ENCODE data around the gene WDR72. TPM values are rescaled to one million over a fixed set of nuclear protein-coding genes. Genes with fewer than 3 reads are reported as not detected.

WDR72 gene
- total RNA-seq, 2 donors from 2014 or later, result not detected

DNA sequence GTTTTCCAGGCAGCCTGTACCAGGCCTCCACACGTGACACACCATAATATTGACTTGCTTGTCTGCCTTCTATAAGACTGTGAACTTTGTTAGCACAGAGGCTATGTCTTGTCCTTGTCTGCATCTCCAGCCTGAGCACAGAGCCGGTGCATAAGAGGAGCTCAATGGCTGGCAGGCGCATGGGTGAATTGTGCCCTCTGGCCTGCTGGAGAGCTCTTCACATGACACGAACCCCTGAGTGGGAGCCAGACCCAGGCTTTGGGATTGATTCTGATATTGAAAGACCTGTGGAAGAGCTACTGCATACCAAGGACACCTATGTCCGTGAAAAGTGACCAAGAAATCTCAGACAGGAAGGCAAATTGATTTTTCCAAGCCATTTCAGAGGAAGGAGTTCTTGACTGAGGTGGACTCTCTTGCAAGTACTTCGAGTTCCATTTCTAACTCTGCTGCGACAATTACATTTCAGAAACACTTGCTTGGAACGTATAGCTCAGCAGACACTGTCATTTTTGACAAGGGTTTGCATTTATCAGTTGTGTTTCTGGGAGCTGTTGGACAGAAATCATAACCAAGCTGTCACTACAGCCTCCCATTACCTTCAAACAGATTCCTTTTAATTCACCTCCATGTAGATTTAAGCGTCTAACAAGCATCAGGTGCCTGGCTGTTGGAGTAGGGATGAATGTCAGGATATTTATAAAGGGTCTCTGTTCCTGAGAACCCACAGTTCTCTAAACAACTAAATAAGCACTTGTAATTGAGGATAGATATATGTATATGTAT is 281.3 kb downstream of the WDR72 start:
- Mint-ChIP-seq H3K27ac (no peak overlapping the region), H3K9me3 (no peaks in the 10 kb centered on the region), H3K27me3 (ENCODE audit: low read depth) (no peaks in the 10 kb centered on the region), H3K4me1 (ENCODE audit: low read depth) (no peaks in the 10 kb centered on the region), H3K4me3 (no peak overlapping the region), H3K36me3 (ENCODE audit: insufficient read depth in 2 of 2) (no peaks in the 10 kb centered on the region)
- ATAC-seq (replicated peaks in 1 of 2) (no peak), DNase-seq (no peak)

DNA sequence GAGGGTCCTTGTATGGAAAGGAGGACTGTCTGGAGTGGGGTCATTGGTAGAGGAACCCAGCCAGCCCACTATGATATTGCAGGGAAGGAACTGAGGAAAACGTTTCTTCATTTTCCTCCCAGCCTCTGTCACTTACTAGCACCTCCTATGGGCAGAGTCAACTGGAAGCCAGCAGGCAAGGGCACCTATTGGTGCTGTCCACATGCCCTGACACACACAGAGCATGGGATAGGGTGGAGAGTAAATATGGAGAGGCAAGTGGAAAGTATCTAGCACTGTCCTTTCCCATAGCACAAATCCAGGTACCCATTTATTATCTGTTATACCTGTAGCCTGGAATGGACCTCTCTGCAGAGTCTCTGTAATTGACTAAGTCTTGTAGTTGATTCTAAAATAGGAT is 285.6 kb downstream of the WDR72 start:
- Mint-ChIP-seq H3K9me3 (peaks cover 3 to 4% of the 10 kb centered on the region in 2 donors), H3K4me1 (ENCODE audit: low read depth) (no peaks in the 10 kb centered on the region), H3K27ac (no peak overlapping the region), H3K27me3 (ENCODE audit: low read depth) (no peaks in the 10 kb centered on the region), H3K4me3 (no peak overlapping the region), H3K36me3 (ENCODE audit: insufficient read depth in 2 of 2) (peaks cover 0 to 1% of the 10 kb centered on the region in 2 donors)
- no peak for DNase-seq
- no peak for ATAC-seq (replicated peaks in 1 of 2)

DNA sequence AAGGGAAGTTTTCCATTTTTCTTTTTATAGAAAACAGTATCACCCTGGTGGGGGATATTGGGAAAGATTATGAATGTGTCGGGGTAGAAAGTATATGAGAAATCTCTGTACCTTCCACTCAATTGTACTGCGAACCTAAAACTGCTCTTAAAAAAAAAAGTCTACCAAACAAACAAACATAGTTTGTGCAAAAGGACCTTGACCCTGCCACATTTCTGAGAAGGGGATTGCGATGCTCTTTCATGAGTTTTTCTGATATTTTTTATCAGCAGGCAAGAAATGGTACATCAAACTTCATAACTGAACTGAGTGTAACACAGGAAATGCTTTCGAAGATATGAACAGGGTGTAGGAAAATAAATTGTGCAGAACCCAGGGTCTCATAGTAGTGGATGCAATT is 286.0 kb downstream of the WDR72 start:
- H3K9me3 Mint-ChIP-seq, result peaks cover 3 to 7% of the 10 kb centered on the region in 2 donors
- DNase-seq, result no peak
- peaks cover 0 to 1% of the 10 kb centered on the region in 2 donors for H3K36me3 Mint-ChIP-seq (ENCODE audit: insufficient read depth in 2 of 2)

DNA sequence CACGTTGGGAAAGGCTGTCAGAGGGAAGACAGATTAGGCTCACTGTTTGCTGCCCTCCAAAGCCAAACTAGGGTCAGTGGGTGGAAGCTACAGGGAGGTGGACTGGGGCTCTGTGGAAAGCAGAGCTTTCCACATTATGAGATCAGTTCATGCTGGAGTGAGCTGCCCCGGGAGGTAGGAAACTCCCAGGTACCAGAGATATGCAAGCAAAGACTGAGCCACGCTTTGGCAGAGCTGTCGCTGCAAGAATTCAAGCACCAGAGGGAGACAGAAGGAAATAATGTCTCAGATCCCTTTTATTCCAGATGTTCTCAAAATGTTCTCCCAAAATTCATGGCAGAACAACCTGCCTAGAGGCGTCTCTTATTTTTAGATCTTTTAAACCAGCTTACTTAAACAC is 286.6 kb downstream of the WDR72 start:
- Mint-ChIP-seq H3K27ac (no peak overlapping the region), H3K9me3 (peaks cover 6 to 11% of the 10 kb centered on the region in 2 donors), H3K4me3 (no peak overlapping the region), H3K4me1 (ENCODE audit: low read depth) (no peaks in the 10 kb centered on the region), H3K27me3 (ENCODE audit: low read depth) (no peaks in the 10 kb centered on the region), H3K36me3 (ENCODE audit: insufficient read depth in 2 of 2) (peaks cover 0 to 1% of the 10 kb centered on the region in 2 donors)
- no peak for ATAC-seq (replicated peaks in 1 of 2)
- no peak for DNase-seq

More for the DNA sequence above, 286.0 kb downstream of the WDR72 start:
- Mint-ChIP-seq H3K4me3 (no peak overlapping the region), H3K27ac (no peak overlapping the region), H3K27me3 (ENCODE audit: low read depth) (no peaks in the 10 kb centered on the region), H3K4me1 (ENCODE audit: low read depth) (no peaks in the 10 kb centered on the region)
- no peak for ATAC-seq (replicated peaks in 1 of 2)

DNA sequence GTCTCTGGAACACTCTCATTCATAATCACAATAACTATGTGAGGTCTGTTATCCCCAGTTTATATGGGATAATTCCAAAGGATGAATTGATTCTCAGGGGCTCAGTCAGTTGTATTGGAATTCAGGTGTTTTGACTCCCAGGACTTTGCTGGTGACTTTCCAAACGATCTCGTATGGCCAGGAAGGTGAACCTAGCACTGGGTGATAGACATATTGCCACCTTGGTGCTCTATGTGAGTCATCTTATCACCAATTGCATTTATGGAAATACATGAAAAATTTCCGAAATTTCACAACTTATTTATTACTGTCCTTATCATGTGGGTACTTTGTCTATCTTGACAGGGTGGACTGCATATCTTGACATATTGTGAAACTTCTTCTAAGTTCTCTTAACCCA is 287.3 kb downstream of the WDR72 start:
- H3K27ac Mint-ChIP-seq, result no peak overlapping the region
- H3K27me3 Mint-ChIP-seq (ENCODE audit: low read depth), result no peaks in the 10 kb centered on the region
- H3K4me3 Mint-ChIP-seq, result no peak overlapping the region
- DNase-seq (no peak), ATAC-seq (replicated peaks in 1 of 2) (no peak)
- H3K36me3 Mint-ChIP-seq (ENCODE audit: insufficient read depth in 2 of 2), result peaks cover 0 to 1% of the 10 kb centered on the region in 2 donors
- no peaks in the 10 kb centered on the region for H3K4me1 Mint-ChIP-seq (ENCODE audit: low read depth)
- peaks cover 6 to 11% of the 10 kb centered on the region in 2 donors for H3K9me3 Mint-ChIP-seq

DNA sequence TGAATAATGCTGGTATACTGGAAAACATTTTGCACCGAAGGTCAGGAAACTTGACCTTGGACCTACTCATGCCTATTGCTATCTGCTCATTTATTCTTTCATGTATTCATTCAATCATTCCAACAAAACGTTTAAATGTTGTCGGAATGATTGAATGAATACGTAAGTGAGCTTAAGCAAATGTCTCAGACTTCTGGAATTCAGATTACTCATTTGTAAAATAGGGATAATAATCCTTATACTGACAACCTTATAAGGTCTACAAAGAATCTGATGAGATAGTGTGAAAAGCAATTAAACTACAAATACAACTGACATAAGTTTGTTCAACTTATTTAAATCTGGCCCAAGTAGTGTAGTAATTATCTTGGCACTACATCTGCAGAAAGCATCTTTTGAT is 288.7 kb downstream of the WDR72 start:
- no peak overlapping the region for H3K27ac Mint-ChIP-seq
- ATAC-seq (replicated peaks in 1 of 2), result no peak
- peaks cover 6 to 11% of the 10 kb centered on the region in 2 donors for H3K9me3 Mint-ChIP-seq
- peaks cover 0 to 1% of the 10 kb centered on the region in 2 donors for H3K36me3 Mint-ChIP-seq (ENCODE audit: insufficient read depth in 2 of 2)
- H3K27me3 Mint-ChIP-seq (ENCODE audit: low read depth), result no peaks in the 10 kb centered on the region
- no peaks in the 10 kb centered on the region for H3K4me1 Mint-ChIP-seq (ENCODE audit: low read depth)
- no peak for DNase-seq
- H3K4me3 Mint-ChIP-seq, result no peak overlapping the region

DNA sequence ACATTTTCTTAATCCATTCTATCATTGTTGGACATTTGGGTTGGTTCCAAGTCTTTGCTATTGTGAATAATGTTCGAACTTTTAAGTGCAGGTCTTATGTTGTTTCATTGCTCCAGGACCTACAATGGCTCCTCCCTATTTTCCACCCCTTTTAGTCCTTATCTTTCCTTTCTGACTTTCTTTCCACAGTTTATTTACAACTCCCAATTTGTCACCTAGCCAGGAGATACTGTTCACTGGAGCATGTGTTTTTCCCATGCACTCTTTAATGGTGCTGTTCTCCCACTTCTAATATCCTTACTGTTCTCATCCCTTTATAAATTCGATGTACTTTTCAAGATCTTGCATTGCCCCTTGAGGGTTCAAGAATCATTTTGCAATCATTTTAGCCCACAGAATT is 290.0 kb downstream of the WDR72 start:
- ATAC-seq (replicated peaks in 1 of 2) (no peak), DNase-seq (no peak)
- H3K4me1 Mint-ChIP-seq (ENCODE audit: low read depth), result no peaks in the 10 kb centered on the region
- H3K36me3 Mint-ChIP-seq (ENCODE audit: insufficient read depth in 2 of 2), result peaks cover 0 to 1% of the 10 kb centered on the region in 2 donors
- peaks cover 6 to 11% of the 10 kb centered on the region in 2 donors for H3K9me3 Mint-ChIP-seq
- no peak overlapping the region for H3K4me3 Mint-ChIP-seq
- no peak overlapping the region for H3K27ac Mint-ChIP-seq
- no peaks in the 10 kb centered on the region for H3K27me3 Mint-ChIP-seq (ENCODE audit: low read depth)

Other genes with a start within 250 kb of the WDR72 start
- not detected for gene UNC13C, start 218.8 kb upstream of the WDR72 start, total RNA-seq

All from activated T-cell treated with anti-CD3 and anti-CD28 coated beads, Interleukin-2, amount 50 U/mL, for 72 hours (primary cell).